Activated naive CD8-positive, alpha-beta T cell treated with anti-CD3 and anti-CD28 coated beads for 36 hours (primary cell): ENCODE results near the gene SPATA20. TPM values are rescaled to one million over a fixed set of nuclear protein-coding genes. Genes with fewer than 3 reads are reported as not detected.

Experiments used
- DNase-seq: peaks from one replicate; pipeline ENCODE4 v3.0.0; 2021
- H3K27ac Mint-ChIP-seq: one replicate; pipeline ENCODE4 v1.8.0; 2022; ENCODE audit warnings: mild to moderate bottlenecking, moderate library complexity, mixed read lengths
- H3K27me3 Mint-ChIP-seq: one replicate; pipeline ENCODE4 v1.8.0; 2022; ENCODE audit warnings: mild to moderate bottlenecking, mixed read lengths
- H3K36me3 Mint-ChIP-seq: one replicate; pipeline ENCODE4 v1.8.0; 2021; ENCODE audit warnings: mild to moderate bottlenecking, mixed read lengths
- H3K4me1 Mint-ChIP-seq: one replicate; pipeline ENCODE4 v1.8.0; 2021; ENCODE audit warnings: mixed read lengths
- H3K4me3 Mint-ChIP-seq: one replicate; pipeline ENCODE4 v1.8.0; 2022; ENCODE audit warnings: mild to moderate bottlenecking, moderate library complexity, mixed read lengths
- H3K9me3 Mint-ChIP-seq: one replicate; pipeline ENCODE4 v1.8.0; 2022; ENCODE audit warnings: mixed read lengths
- total RNA-seq, 2 experiments: library from RNA; stranded (reverse); gene quantifications; one replicate each; pipeline ENCODE4 v1.2.3, GENCODE V29; 2021

Gene SPATA20
- total RNA-seq, 2 experiments from 2014 or later = 32.4 to 36.3 TPM

DNA sequence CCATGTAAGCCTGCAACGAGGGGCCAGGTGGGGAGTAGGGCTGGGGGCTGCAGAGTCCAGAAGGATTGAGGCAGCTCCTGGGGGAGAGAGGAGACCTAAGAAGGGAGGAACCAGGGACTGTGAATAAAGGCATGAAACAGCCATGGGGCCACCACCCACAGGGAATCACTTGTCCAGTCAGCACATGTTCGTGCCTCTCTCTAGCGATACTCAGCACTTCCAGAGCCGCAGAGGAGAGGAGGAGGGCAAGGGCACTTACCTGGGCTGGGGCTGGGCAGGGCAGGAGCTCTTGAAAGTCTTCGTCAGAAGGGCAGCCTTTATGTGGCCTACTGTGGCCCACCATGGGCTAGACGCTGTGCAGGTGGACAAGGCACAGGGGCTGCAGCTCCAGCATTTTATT, 37.8 kb downstream of the SPATA20 start:
- no peaks in the 10 kb centered on the region for H3K9me3 Mint-ChIP-seq
- no peak for DNase-seq
- H3K4me3 Mint-ChIP-seq = no peak overlapping the region
- no peak overlapping the region for H3K27ac Mint-ChIP-seq
- H3K27me3 Mint-ChIP-seq = peaks cover 9% of the 10 kb centered on the region
- no peaks in the 10 kb centered on the region for H3K4me1 Mint-ChIP-seq
- H3K36me3 Mint-ChIP-seq = no peaks in the 10 kb centered on the region

GRCh38 chr17:50585346-50585745, 38.4 kb downstream of the SPATA20 start:
- Mint-ChIP-seq H3K4me3 (no peak overlapping the region), H3K27me3 (peaks cover 9% of the 10 kb centered on the region), H3K27ac (no peak overlapping the region), H3K36me3 (no peaks in the 10 kb centered on the region), H3K9me3 (no peaks in the 10 kb centered on the region), H3K4me1 (no peaks in the 10 kb centered on the region)
- no peak for DNase-seq

DNA sequence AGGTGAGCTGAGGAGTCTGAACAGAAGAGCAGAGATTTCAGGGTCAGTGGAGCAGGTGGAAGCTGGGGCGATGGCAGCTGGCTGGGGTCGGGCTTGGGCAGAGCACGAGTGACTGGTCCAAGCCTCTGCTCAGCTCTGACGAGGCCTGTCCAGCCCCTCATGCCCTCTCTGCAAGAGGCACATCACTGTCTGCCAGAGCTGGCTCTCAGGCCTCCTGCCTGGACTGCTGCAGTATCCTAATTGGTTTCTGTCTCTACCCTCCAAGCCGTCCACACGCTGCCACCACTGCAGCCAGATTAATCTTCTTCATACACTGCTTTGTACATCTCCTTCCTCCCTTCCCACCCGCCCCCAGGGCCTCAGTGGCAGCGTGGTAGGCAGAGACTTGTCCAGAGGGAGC, 38.9 kb downstream of the SPATA20 start:
- no peak for DNase-seq
- Mint-ChIP-seq H3K4me1 (no peaks in the 10 kb centered on the region), H3K27ac (no peak overlapping the region), H3K9me3 (no peaks in the 10 kb centered on the region), H3K27me3 (peaks cover 7% of the 10 kb centered on the region), H3K36me3 (no peaks in the 10 kb centered on the region), H3K4me3 (no peak overlapping the region)

- H3K27ac Mint-ChIP-seq = no peak overlapping the region
- H3K27me3 Mint-ChIP-seq = peaks cover 5% of the 10 kb centered on the region
- DNase-seq = no peak
- H3K9me3 Mint-ChIP-seq = no peaks in the 10 kb centered on the region
- H3K4me3 Mint-ChIP-seq = no peak overlapping the region
- no peaks in the 10 kb centered on the region for H3K36me3 Mint-ChIP-seq
- H3K4me1 Mint-ChIP-seq = no peaks in the 10 kb centered on the region
Observed at GRCh38 chr17:50586421-50587247, 39.7 kb downstream of the SPATA20 start.

- H3K9me3 Mint-ChIP-seq = no peaks in the 10 kb centered on the region
- peaks cover 5% of the 10 kb centered on the region for H3K27me3 Mint-ChIP-seq
- no peak for DNase-seq
- H3K4me1 Mint-ChIP-seq = no peaks in the 10 kb centered on the region
- H3K27ac Mint-ChIP-seq = no peak overlapping the region
- H3K36me3 Mint-ChIP-seq = no peaks in the 10 kb centered on the region
- no peak overlapping the region for H3K4me3 Mint-ChIP-seq
Observed at GRCh38 chr17:50587571-50587970, 40.6 kb downstream of the SPATA20 start.

DNA sequence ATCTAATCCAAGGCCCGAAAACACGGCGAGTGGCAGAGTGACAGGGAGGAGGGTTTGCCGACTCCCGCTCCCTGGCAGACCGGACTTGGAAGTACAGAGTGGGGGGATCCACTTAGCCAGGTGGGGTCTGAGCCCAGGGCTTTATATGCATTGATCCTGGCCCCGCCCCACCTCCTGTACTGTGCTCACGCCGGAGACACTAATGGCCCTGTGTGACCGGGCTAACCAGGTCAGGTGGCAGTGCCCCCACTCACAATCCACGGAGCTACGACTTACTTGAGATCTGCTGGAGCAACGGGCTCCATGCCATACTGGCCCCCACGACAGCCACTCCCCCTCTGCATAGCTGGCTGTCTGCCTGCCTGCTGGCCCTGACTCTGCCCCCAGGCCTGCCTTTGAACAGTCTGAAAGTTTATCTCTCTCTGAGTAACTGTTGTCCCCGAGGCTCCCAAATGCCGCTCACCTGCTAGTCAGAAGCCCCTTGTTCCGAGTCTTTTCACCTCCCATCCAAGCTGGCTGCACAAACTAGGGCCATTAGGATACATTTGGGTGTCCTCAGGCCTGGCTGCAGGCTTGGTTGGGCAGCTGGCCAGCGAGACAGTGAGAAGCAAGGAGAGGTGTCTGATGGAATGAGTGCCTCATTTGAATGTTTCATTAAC, 41.5 kb downstream of the SPATA20 start:
- no peak for DNase-seq
- no peak overlapping the region for H3K4me3 Mint-ChIP-seq
- H3K27ac Mint-ChIP-seq = no peak overlapping the region
- H3K9me3 Mint-ChIP-seq = no peaks in the 10 kb centered on the region
- no peaks in the 10 kb centered on the region for H3K4me1 Mint-ChIP-seq
- no peaks in the 10 kb centered on the region for H3K36me3 Mint-ChIP-seq
- peaks cover 5% of the 10 kb centered on the region for H3K27me3 Mint-ChIP-seq

DNA sequence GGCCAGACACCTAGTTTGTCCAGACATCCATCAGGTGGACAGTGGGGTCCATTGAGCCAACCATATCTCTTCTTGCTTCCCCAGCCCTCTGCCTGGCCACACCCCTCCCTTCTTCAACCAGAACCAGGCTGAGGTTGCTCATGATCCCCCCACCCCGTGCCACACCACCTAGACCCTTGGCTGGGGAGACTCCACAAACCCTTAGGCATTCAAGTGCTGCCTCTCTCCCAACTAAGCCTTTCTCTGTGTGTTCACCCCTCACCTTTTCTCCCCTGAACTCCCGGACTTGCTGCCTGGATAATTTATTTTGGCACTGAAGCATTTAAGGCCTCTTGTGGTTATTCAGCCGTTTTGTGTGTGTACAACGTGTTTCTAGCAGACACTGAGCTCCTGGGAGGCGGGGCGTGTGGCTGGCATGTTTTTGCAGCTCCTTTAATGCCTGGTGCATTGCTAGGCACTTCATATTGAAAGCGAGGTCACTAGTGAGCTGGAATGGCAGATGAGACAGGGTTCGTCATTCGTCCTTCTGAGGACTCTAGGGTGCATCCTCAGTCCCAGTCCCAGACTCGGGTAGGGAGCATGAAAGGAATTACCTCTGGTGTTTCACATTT, 42.2 kb downstream of the SPATA20 start:
- H3K36me3 Mint-ChIP-seq = no peaks in the 10 kb centered on the region
- H3K9me3 Mint-ChIP-seq = no peaks in the 10 kb centered on the region
- H3K27me3 Mint-ChIP-seq = peaks cover 2% of the 10 kb centered on the region
- H3K27ac Mint-ChIP-seq = no peak overlapping the region
- no peak overlapping the region for H3K4me3 Mint-ChIP-seq
- no peak for DNase-seq
- H3K4me1 Mint-ChIP-seq = no peaks in the 10 kb centered on the region

DNA sequence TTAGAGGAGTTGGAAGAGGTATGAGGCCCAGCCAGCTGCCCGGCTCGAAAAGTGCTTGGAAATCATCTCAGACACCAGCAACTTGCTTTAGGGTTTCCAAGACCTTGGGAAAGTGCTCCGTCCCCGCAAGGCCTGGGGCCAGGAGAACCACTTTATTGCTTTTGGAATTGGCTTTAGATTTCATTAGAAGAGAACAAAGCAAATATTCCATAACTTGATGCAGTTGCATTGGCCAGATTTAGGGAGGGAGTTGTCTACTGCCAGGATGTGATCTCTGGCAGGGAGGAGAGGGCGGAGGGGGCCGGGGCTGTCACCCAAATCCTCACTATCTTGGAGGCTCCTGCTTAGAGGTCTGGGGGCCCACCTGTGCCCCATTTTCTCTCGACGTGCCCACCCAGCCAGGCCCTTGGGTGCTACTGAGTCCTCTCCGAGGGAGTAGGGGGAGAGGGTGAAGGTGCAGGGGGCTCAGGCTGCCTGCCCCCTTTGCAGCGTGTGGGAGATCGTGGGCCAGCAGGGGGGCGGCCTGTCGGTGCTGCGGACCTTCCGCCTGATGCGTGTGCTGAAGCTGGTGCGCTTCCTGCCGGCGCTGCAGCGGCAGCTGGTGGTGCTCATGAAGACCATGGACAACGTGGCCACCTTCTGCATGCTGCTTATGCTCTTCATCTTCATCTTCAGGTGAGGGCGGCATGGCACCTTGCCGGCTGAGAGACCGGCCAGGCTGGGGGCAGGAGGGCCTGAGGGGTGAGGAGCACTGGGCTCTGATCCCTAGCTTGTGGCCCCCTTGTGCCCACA, 44.2 kb downstream of the SPATA20 start:
- no peak overlapping the region for H3K27ac Mint-ChIP-seq
- no peaks in the 10 kb centered on the region for H3K36me3 Mint-ChIP-seq
- H3K4me1 Mint-ChIP-seq = no peaks in the 10 kb centered on the region

DNA sequence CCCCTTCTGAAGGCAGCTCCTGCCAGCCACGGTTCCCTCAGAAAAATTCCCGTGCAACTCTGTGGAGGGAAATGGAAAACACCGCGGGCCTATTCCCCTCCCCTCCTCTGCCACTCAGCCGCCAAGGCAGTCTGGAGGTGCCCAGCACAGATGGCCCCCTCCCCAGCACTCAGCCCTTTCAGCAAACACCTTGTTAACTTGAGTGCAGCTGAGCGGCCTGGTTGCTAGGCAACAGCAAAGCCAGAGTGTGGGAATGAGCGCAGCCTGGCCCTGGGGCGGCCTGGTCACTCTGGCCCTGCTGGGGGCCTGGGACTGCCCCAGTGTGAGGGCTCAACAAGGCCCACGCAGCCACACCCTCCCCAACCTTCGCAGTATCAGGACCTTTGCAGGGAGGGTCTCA, 46.3 kb downstream of the SPATA20 start:
- Mint-ChIP-seq H3K9me3 (no peaks in the 10 kb centered on the region), H3K4me3 (no peak overlapping the region), H3K4me1 (no peaks in the 10 kb centered on the region), H3K36me3 (no peaks in the 10 kb centered on the region), H3K27ac (no peak overlapping the region), H3K27me3 (no peaks in the 10 kb centered on the region)
- DNase-seq = no peak

More for the DNA sequence above, 44.2 kb downstream of the SPATA20 start:
- DNase-seq = no peak
- H3K27me3 Mint-ChIP-seq = no peaks in the 10 kb centered on the region
- no peaks in the 10 kb centered on the region for H3K9me3 Mint-ChIP-seq
- H3K4me3 Mint-ChIP-seq = no peak overlapping the region

DNA sequence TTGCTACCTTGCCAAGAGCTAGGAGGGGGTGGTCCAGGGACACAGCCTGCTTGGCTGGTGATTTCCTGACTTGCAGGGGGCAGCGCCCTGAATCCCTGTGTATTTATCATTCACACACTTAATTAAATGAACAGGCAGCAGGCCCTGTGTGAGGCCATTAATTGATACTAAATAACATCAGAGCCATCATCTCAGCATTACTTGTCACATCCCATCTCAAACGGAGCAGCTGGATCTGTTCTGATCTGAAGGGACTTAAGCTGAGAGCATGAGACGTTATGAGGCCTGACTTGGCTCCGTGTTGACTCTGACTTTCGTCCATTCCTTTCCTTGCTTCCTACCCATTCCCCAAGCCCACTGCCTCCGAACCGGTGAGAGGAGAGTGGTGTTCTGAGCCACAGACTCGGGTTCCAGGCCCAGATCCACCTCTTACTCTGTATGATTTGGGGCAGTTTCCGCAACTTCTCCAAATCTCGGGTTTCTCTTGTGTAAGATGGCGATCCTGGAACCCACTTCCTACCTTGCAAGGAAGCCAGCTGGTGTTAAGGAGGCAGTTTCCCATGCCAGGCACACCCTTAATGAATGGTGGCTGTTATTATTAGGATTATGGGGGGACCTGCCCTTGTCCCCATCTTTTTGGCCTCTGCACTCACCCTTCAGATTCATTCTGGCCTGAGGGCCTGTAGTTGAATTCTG, 47.3 kb downstream of the SPATA20 start:
- Mint-ChIP-seq H3K36me3 (no peaks in the 10 kb centered on the region), H3K4me3 (no peak overlapping the region), H3K27me3 (no peaks in the 10 kb centered on the region), H3K4me1 (no peaks in the 10 kb centered on the region), H3K9me3 (no peaks in the 10 kb centered on the region), H3K27ac (no peak overlapping the region)
- no peak for DNase-seq

- Mint-ChIP-seq H3K27me3 (no peaks in the 10 kb centered on the region), H3K4me3 (no peak overlapping the region), H3K27ac (no peak overlapping the region), H3K9me3 (no peaks in the 10 kb centered on the region), H3K36me3 (no peaks in the 10 kb centered on the region), H3K4me1 (no peaks in the 10 kb centered on the region)
- DNase-seq = no peak
Observed at GRCh38 chr17:50594892-50595291, 47.9 kb downstream of the SPATA20 start.

DNA sequence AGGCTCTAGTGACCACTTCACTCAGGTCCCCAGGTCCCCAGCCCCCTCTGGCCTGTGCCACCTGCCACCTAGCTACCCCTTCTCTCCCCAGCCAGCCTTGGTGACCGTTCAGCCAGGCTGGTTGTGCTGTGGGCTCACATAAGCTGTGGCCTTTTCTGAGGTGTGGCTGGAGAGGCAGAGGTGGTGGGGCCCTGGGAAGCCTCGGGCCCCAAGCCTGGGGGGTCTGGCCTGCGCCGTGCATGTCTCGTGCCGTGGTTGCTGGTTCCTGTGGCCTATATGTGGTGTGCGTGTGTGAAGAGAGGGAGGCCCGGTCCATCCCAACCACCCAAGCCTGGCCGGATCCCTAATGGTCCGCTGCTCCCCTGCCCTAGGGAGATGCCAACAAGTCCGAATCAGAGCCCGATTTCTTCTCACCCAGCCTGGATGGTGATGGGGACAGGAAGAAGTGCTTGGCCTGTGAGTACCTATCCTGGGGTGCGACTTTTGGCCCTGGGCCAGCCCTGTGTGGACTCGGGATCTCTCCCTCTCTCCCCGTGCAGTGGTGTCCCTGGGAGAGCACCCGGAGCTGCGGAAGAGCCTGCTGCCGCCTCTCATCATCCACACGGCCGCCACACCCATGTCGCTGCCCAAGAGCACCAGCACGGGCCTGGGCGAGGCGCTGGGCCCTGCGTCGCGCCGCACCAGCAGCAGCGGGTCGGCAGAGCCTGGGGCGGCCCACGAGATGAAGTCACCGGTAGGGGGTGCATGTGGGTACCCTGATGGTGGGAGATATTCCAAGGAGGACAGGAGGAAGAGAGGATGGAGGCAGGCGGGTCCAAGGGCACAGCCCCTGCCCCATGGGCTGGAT, 49.4 kb downstream of the SPATA20 start:
- Mint-ChIP-seq H3K4me1 (no peaks in the 10 kb centered on the region), H3K27me3 (peaks cover 3% of the 10 kb centered on the region), H3K9me3 (no peaks in the 10 kb centered on the region), H3K27ac (no peak overlapping the region), H3K4me3 (no peak overlapping the region), H3K36me3 (no peaks in the 10 kb centered on the region)
- DNase-seq = no peak

- no peak for DNase-seq
- no peaks in the 10 kb centered on the region for H3K4me1 Mint-ChIP-seq
- no peak overlapping the region for H3K4me3 Mint-ChIP-seq
- H3K27me3 Mint-ChIP-seq = peaks cover 12% of the 10 kb centered on the region
- H3K9me3 Mint-ChIP-seq = no peaks in the 10 kb centered on the region
- no peaks in the 10 kb centered on the region for H3K36me3 Mint-ChIP-seq
- H3K27ac Mint-ChIP-seq = no peak overlapping the region
Observed at GRCh38 chr17:50598487-50598886, 51.5 kb downstream of the SPATA20 start.

- no peak for DNase-seq
- Mint-ChIP-seq H3K27me3 (peaks cover 12% of the 10 kb centered on the region), H3K36me3 (no peaks in the 10 kb centered on the region), H3K27ac (no peak overlapping the region), H3K4me3 (no peak overlapping the region), H3K9me3 (no peaks in the 10 kb centered on the region), H3K4me1 (no peaks in the 10 kb centered on the region)
Observed at GRCh38 chr17:50599606-50600005, 52.6 kb downstream of the SPATA20 start.
